ENCODE results near the gene LRRC71.

DNA sequence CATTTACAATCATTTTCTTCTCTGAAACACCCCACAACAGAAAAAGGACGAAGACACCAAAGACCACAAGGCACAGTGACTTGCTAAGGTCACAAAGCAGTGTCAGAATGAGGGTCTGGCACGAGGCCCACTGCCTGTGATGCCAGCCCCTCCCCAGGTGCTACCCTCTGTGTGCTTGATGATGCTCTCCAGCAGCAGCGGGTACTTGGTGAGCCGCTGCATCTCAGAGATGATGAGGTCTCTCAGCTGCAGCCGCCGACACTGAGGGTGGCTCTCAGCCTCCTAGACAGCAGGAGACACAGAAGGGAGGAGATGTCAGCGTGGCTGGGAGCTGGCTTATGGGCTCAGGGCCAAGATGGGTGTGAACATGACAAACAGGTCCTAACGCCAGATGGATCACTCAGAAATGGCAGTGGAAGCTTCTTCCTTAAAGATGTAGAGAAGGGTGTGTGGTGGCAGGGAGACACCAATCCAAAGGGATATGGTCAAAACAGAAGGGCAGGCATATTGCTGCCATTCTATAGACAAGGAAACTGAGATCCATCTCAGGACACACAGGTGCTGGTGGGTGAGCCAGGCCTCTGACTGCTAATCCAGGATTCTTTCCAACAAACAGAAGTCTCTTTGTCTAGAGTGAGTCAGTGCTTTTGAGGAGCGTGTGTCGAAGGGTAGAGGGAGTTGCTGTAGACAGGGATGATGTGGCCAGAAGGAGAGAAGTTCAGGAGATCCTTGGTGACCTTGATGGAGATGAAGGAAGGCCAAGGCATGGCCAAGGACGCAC, 25.6 kb downstream of the LRRC71 start:
- no peak for TF ChIP-seq CTCF (IDR thresholded peaks at IDR 0.05; ENCODE audit: low read depth, low read length)
- no peak for TF ChIP-seq POLR2A (IDR thresholded peaks at IDR 0.05; ENCODE audit: extremely low read depth, insufficient read length)
- TF ChIP-seq MYC (IDR thresholded peaks at IDR 0.05; ENCODE audit: low read depth, low read length): no peak
- no peak for TF ChIP-seq MAX (IDR thresholded peaks at IDR 0.05; ENCODE audit: low read depth, low read length)
